GM12874 (cell line): Measurements from ENCODE around the gene TTC7B.

Experiments used
- CTCF ChIP-seq: IDR thresholded peaks from 2 replicates; pipeline ENCODE4 v1.5.1; 2011; ENCODE audit warnings: low read depth, mild to moderate bottlenecking, control low read depth, low read length, moderate library complexity; ENCODE audit not compliant: insufficient read depth

Gene TTC7B

GRCh38 chr14:90608281-90608680 is 207.9 kb downstream of the TTC7B start:
- TF ChIP-seq CTCF: no peak

- no peak for TF ChIP-seq CTCF
These were observed 209.1 kb downstream of the TTC7B start for GRCh38 chr14:90607141-90607540.

- no peak for TF ChIP-seq CTCF
These were observed 209.8 kb downstream of the TTC7B start for GRCh38 chr14:90606434-90606833.

GRCh38 chr14:90605430-90605829 is 210.8 kb downstream of the TTC7B start:
- no peak for TF ChIP-seq CTCF

- TF ChIP-seq CTCF: no peak
These were observed 211.9 kb downstream of the TTC7B start for GRCh38 chr14:90604356-90604755.

- no peak for TF ChIP-seq CTCF
These were observed 212.4 kb downstream of the TTC7B start for GRCh38 chr14:90603841-90604240.

- no peak for TF ChIP-seq CTCF
These were observed 212.9 kb downstream of the TTC7B start for GRCh38 chr14:90603336-90603735.

- no peak for TF ChIP-seq CTCF
These were observed 214.0 kb downstream of the TTC7B start for GRCh38 chr14:90602088-90602687.
